Measurements from ENCODE around the gene WSCD2. TPM values are rescaled to one million over a fixed set of nuclear protein-coding genes. Genes with fewer than 3 reads are reported as not detected.

The WSCD2 gene
- total and polyA plus RNA-seq, 2 donors (not counting 3 experiments of a cell fraction or from before 2014, with no cell fraction given): not detected

GRCh38 chr12:108248011-108248410 is 118.9 kb downstream of the WSCD2 start:
- Histone ChIP-seq H3K27me3 (ENCODE audit: control insufficient read depth in 2 of 2, insufficient read depth in 2 of 2, low read length in 2 of 2) (no peaks in the 10 kb centered on the region), H3K4me1 (ENCODE audit: control insufficient read depth, extremely low read depth, insufficient read depth, low read length) (no peaks in the 10 kb centered on the region), H3K4me2 (ENCODE audit: insufficient read depth, low read length) (no peak overlapping the region), H4K20me1 (replicated peaks; ENCODE audit: control insufficient read depth, extremely low read depth, insufficient read depth, low read length) (no peaks in the 10 kb centered on the region), H3K36me3 (ENCODE audit: control insufficient read depth in 2 of 2, extremely low read depth in 1 of 2, insufficient read depth in 2 of 2, low read length in 2 of 2) (no peaks in the 10 kb centered on the region), H3K79me2 (ENCODE audit: control insufficient read depth, insufficient read depth, low read length) (no peaks in the 10 kb centered on the region), H3K9me3 (replicated peaks; ENCODE audit: control insufficient read depth, insufficient read depth, low read length) (no peaks in the 10 kb centered on the region), H3K27ac (ENCODE audit: insufficient read depth, low read depth, low read length) (no peak overlapping the region), H3K9me1 (replicated peaks; ENCODE audit: control insufficient read depth, extremely low read depth, insufficient read depth, low read length) (no peaks in the 10 kb centered on the region), H3K4me3 (replicated peaks in 1 of 3; ENCODE audit: insufficient read depth in 1 of 3, low read depth in 1 of 3, low read length in 3 of 3) (no peak overlapping the region), H3K9ac (replicated peaks; ENCODE audit: extremely low read depth, insufficient read depth, low read length) (no peak overlapping the region), H2AFZ (ENCODE audit: low read depth, low read length) (no peak overlapping the region)
- dilution Hi-C loops (cut with MboI; ENCODE audit: extremely low pct_ligation_motif_present, low sequenced_read_pairs): no loop called here
- BruUV-seq (replicated peaks): no TSS peak
- intact Hi-C loops (cut with micrococcal nuclease): no loop called here
- FAIRE-seq: no peak
- CTCF ChIA-PET: no interaction called here
- POLR2A ChIA-PET: no interaction called here
- TF ChIP-seq, protein P1, sequence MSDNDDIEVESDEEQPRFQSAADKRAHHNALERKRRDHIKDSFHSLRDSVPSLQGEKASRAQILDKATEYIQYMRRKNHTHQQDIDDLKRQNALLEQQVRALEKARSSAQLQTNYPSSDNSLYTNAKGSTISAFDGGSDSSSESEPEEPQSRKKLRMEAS (IDR thresholded peaks at IDR 0.05; ENCODE audit: insufficient read depth, insufficient read length): no peak
- TF ChIP-seq EZH2 (IDR thresholded peaks at IDR 0.05; ENCODE audit: borderline replicate concordance, low read depth, low read length, severe bottlenecking) (no peak), FOS (IDR thresholded peaks at IDR 0.05; ENCODE audit: borderline replicate concordance, insufficient read depth, low read length) (no peak), POLR2AphosphoS5 (IDR thresholded peaks at IDR 0.05; ENCODE audit: insufficient read depth, low read depth, low read length) (no peak), GATA2 (IDR thresholded peaks at IDR 0.05; ENCODE audit: insufficient read depth, insufficient read length, low read depth, low read length) (no peak)
- TF ChIP-seq, protein P2, sequence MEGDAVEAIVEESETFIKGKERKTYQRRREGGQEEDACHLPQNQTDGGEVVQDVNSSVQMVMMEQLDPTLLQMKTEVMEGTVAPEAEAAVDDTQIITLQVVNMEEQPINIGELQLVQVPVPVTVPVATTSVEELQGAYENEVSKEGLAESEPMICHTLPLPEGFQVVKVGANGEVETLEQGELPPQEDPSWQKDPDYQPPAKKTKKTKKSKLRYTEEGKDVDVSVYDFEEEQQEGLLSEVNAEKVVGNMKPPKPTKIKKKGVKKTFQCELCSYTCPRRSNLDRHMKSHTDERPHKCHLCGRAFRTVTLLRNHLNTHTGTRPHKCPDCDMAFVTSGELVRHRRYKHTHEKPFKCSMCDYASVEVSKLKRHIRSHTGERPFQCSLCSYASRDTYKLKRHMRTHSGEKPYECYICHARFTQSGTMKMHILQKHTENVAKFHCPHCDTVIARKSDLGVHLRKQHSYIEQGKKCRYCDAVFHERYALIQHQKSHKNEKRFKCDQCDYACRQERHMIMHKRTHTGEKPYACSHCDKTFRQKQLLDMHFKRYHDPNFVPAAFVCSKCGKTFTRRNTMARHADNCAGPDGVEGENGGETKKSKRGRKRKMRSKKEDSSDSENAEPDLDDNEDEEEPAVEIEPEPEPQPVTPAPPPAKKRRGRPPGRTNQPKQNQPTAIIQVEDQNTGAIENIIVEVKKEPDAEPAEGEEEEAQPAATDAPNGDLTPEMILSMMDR (IDR thresholded peaks at IDR 0.05; ENCODE audit: extremely low read depth in 1 of 2, insufficient read depth in 1 of 2, low read depth in 1 of 2, low read length in 2 of 2): no peak
- DNase-seq (ENCODE audit: low read depth, low spot score): no peak
